Neural crest cell (in vitro differentiated cells): ENCODE measurements around the gene RNF144A. TPM values are rescaled to one million over a fixed set of nuclear protein-coding genes. Genes with fewer than 3 reads are reported as not detected.

Source experiments
- DNase-seq: peaks from one replicate; pipeline ENCODE4 v3.0.0; 2021; ENCODE audit warnings: low read depth, mixed read lengths, low spot score
- H3K27ac Mint-ChIP-seq: one replicate; pipeline ENCODE4 v1.8.0; 2021; ENCODE audit warnings: mild to moderate bottlenecking, mixed read lengths; ENCODE audit not compliant: unreplicated experiment
- H3K27me3 Mint-ChIP-seq: 2 replicates; pipeline ENCODE4 v1.8.0; 2021; ENCODE audit warnings: low read depth, mild to moderate bottlenecking, mixed read lengths
- H3K36me3 Mint-ChIP-seq: 2 replicates; pipeline ENCODE4 v1.8.0; 2021; ENCODE audit warnings: low read depth, mild to moderate bottlenecking, mixed read lengths
- H3K4me1 Mint-ChIP-seq: 2 replicates; pipeline ENCODE4 v1.8.0; 2021; ENCODE audit warnings: mixed read lengths
- H3K4me3 Mint-ChIP-seq: one replicate; pipeline ENCODE4 v1.8.0; 2021; ENCODE audit warnings: mild to moderate bottlenecking, mixed read lengths
- H3K9me3 Mint-ChIP-seq: 2 replicates; pipeline ENCODE4 v1.8.0; 2021; ENCODE audit warnings: mixed read lengths
- CTCF ChIP-seq: fragments of 200-600 bp; sonication (generic); conservative IDR thresholded peaks from 2 replicates; pipeline ENCODE4 v1.5.0; 2021; ENCODE audit warnings: antibody characterized with exemption, mild to moderate bottlenecking
- total RNA-seq: library from RNA; stranded (reverse); gene quantifications from 2 replicates; pipeline ENCODE4 v1.2.1, GENCODE V29; 2021

The RNF144A gene
- total RNA-seq, 1 donor from 2014 or later, result 49.6 TPM

GRCh38 chr2:7031547-7032245 lies 114.5 kb downstream of the RNF144A start:
- H3K27ac Mint-ChIP-seq, result no peak overlapping the region

GRCh38 chr2:7032371-7032770 lies 115.2 kb downstream of the RNF144A start:
- Mint-ChIP-seq H3K4me3 (no peak overlapping the region), H3K9me3 (no peaks in the 10 kb centered on the region), H3K36me3 (peaks cover 32% of the 10 kb centered on the region), H3K27me3 (no peaks in the 10 kb centered on the region), H3K27ac (no peak overlapping the region), H3K4me1 (peaks cover 40% of the 10 kb centered on the region)
- no peak for DNase-seq
- no peak for TF ChIP-seq CTCF

More at GRCh38 chr2:7031547-7032245, 114.5 kb downstream of the RNF144A start:
- no peak overlapping the region for H3K4me3 Mint-ChIP-seq
- peaks cover 32% of the 10 kb centered on the region for H3K36me3 Mint-ChIP-seq
- H3K9me3 Mint-ChIP-seq, result no peaks in the 10 kb centered on the region
- no peaks in the 10 kb centered on the region for H3K27me3 Mint-ChIP-seq
- no peak for DNase-seq
- peaks cover 46% of the 10 kb centered on the region for H3K4me1 Mint-ChIP-seq
- TF ChIP-seq CTCF, result no peak

GRCh38 chr2:7033136-7033960 lies 116.1 kb downstream of the RNF144A start:
- no peak for TF ChIP-seq CTCF
- peak overlapping the region; percentile 46 for H3K27ac Mint-ChIP-seq
- H3K9me3 Mint-ChIP-seq, result no peaks in the 10 kb centered on the region

GRCh38 chr2:7034303-7034702 lies 117.1 kb downstream of the RNF144A start:
- peaks cover 43% of the 10 kb centered on the region for H3K36me3 Mint-ChIP-seq
- no peaks in the 10 kb centered on the region for H3K27me3 Mint-ChIP-seq
- no peak overlapping the region for H3K4me3 Mint-ChIP-seq
- TF ChIP-seq CTCF, result peak; percentile 17
- DNase-seq, result no peak
- peaks cover 35% of the 10 kb centered on the region for H3K4me1 Mint-ChIP-seq
- H3K9me3 Mint-ChIP-seq, result peaks cover 5% of the 10 kb centered on the region
- no peak overlapping the region for H3K27ac Mint-ChIP-seq

More at GRCh38 chr2:7033136-7033960, 116.1 kb downstream of the RNF144A start:
- Mint-ChIP-seq H3K27me3 (no peaks in the 10 kb centered on the region), H3K36me3 (peaks cover 36% of the 10 kb centered on the region), H3K4me1 (peaks cover 37% of the 10 kb centered on the region), H3K4me3 (no peak overlapping the region)
- DNase-seq, result no peak

GRCh38 chr2:7035884-7036283 lies 118.7 kb downstream of the RNF144A start:
- Mint-ChIP-seq H3K4me3 (no peak overlapping the region), H3K27ac (no peak overlapping the region), H3K36me3 (peaks cover 41% of the 10 kb centered on the region), H3K9me3 (peaks cover 5% of the 10 kb centered on the region), H3K4me1 (peaks cover 30% of the 10 kb centered on the region), H3K27me3 (no peaks in the 10 kb centered on the region)
- no peak for TF ChIP-seq CTCF
- no peak for DNase-seq
